HCT116 (cell line): ENCODE measurements around the gene PPP1R16B. TPM values are rescaled to one million over a fixed set of nuclear protein-coding genes. Genes with fewer than 3 reads are reported as not detected.

Experiments
- ATAC-seq: fragments of 200-7000 bp; cut with Tn5 transposase; 2 replicates; pipeline ENCODE4 v1.9.1; 2020; ENCODE audit warnings: mild to moderate bottlenecking, moderate library complexity
- BruUV-seq: library from RNA; stranded (reverse); fragments of 400-500 nt; replicated peaks from 2 replicates; lab custom pipeline; 2021; lab: Mats Ljungman, UMichigan
- CTCF ChIA-PET: fragments of 300-600 bp; sonication (Branson Sonifier 250); formaldehyde crosslinking; loops from one replicate; lab custom pipeline; 2021; ENCODE audit warnings: antibody characterized with exemption; lab: Charles Lee
- POLR2A ChIA-PET: fragments of 300-600, 350-600 bp; sonication (Branson Sonifier 250); formaldehyde crosslinking; loops from one replicate; lab custom pipeline; 2021; ENCODE audit warnings: antibody characterized with exemption; lab: Charles Lee
- RAD21 ChIA-PET, 2 experiments: fragments of 300-600 bp; sonication (Branson Sonifier 250); formaldehyde crosslinking; loops; one replicate each; lab custom pipeline; 2023; ENCODE audit warnings: low total read pairs in 2 of 2; ENCODE audit not compliant: uncharacterized antibody in 2 of 2, unreplicated experiment in 2 of 2, low non-redundant PET in 1 of 2; lab: Charles Lee
- DNase-seq: peaks from one replicate; pipeline ENCODE4 v3.0.0-alpha.2; 2010; ENCODE audit warnings: low read depth, low spot score
- H2AFZ ChIP-seq: fragments of 200-600 bp; shearing (Covaris generic), sonication (generic); 2 replicates; pipeline ENCODE4 v1.6.1; 2017; ENCODE audit warnings: low read depth, mixed run types, mixed read lengths, antibody characterized with exemption, low read length; ENCODE audit not compliant: poor library complexity, severe bottlenecking
- H3K27ac ChIP-seq: 2 replicates; pipeline ENCODE4 v1.5.1; 2012; ENCODE audit warnings: low read depth, low read length
- H3K27me3 ChIP-seq: fragments of 200-600 bp; sonication (generic); 2 replicates; pipeline ENCODE4 v1.6.1; 2016; ENCODE audit warnings: mixed run types, low read length, mixed read lengths; ENCODE audit not compliant: insufficient read depth
- H3K36me3 ChIP-seq, 2 experiments: fragments of 200-500 bp in 1 of 2; fragments of 200-600 bp in 1 of 2; sonication (Bioruptor generic) in 1 of 2; sonication (generic) in 1 of 2; 2 replicates each; pipeline versions ENCODE4 v1.5.1 to v1.6.1; 2014 to 2016; ENCODE audit warnings: low read length in 2 of 2, inconsistent platforms in 1 of 2, mixed read lengths in 1 of 2, mixed run types in 1 of 2; ENCODE audit not compliant: insufficient read depth in 2 of 2, control insufficient read depth in 1 of 2
- H3K4me1 ChIP-seq, 2 experiments: fragments of 200-600 bp in 1 of 2; sonication (generic) in 1 of 2; 2 replicates each; pipeline versions ENCODE4 v1.5.1 to v1.6.1; 2012 to 2017; ENCODE audit warnings: low read length in 2 of 2, inconsistent platforms in 1 of 2, mild to moderate bottlenecking in 1 of 2, mixed read lengths in 1 of 2, mixed run types in 1 of 2, moderate library complexity in 1 of 2; ENCODE audit not compliant: insufficient read depth in 2 of 2, control insufficient read depth in 1 of 2
- H3K4me2 ChIP-seq: fragments of 200-600 bp; sonication (generic); 2 replicates; pipeline ENCODE4 v1.6.1; 2017; ENCODE audit warnings: mixed run types, low read length, mixed read lengths
- H3K4me3 ChIP-seq, 2 experiments: fragments of 200-600 bp in 1 of 2; sonication (generic) in 1 of 2; replicated peaks in 1 of 2; 2 replicates each; pipeline ENCODE4 v1.5.1; 2011 to 2016; ENCODE audit warnings: low read length in 2 of 2, control low read depth in 1 of 2, low read depth in 1 of 2, mild to moderate bottlenecking in 1 of 2, mixed read lengths in 1 of 2, mixed run types in 1 of 2
- H3K79me2 ChIP-seq: fragments of 200-600 bp; sonication (generic); 2 replicates; pipeline ENCODE4 v1.6.1; 2017; ENCODE audit warnings: mild to moderate bottlenecking, mixed run types, low read length, moderate library complexity, mixed read lengths; ENCODE audit not compliant: insufficient read depth
- H3K9ac ChIP-seq: fragments of 200-600 bp; sonication (generic); 2 replicates; pipeline ENCODE4 v1.6.1; 2016; ENCODE audit warnings: low read length, mixed read lengths
- H3K9me2 ChIP-seq: fragments of 200-600 bp; sonication (generic), shearing (Covaris generic); 2 replicates; pipeline ENCODE4 v1.6.1; 2017; ENCODE audit warnings: mixed run types, mild to moderate bottlenecking, moderate library complexity; ENCODE audit not compliant: insufficient read depth
- H3K9me3 ChIP-seq, 2 experiments: fragments of 200-500 bp in 1 of 2; fragments of 200-600 bp in 1 of 2; sonication (Bioruptor generic) in 1 of 2; sonication (generic) in 1 of 2; 2 replicates each; pipeline ENCODE4 v1.6.1; 2014 to 2017; ENCODE audit warnings: low read length in 2 of 2, mixed read lengths in 2 of 2, inconsistent platforms in 1 of 2, low read depth in 1 of 2, mild to moderate bottlenecking in 1 of 2, mixed run types in 1 of 2, moderate library complexity in 1 of 2; ENCODE audit not compliant: control insufficient read depth in 1 of 2, insufficient read depth in 1 of 2
- H4K20me1 ChIP-seq: fragments of 200-600 bp; sonication (generic), shearing (Covaris generic); 2 replicates; pipeline ENCODE4 v1.6.1; 2017; ENCODE audit warnings: mixed run types, mild to moderate bottlenecking, moderate library complexity; ENCODE audit not compliant: insufficient read depth
- CEBPB ChIP-seq: IDR thresholded peaks from 2 replicates; pipeline ENCODE4 v1.6.1; 2012; ENCODE audit warnings: low read depth
- EGR1 ChIP-seq: IDR thresholded peaks from 2 replicates; pipeline ENCODE4 v1.6.1; 2012; ENCODE audit warnings: low read depth
- EZH2 ChIP-seq: fragments of 200-600 bp; sonication (generic); IDR thresholded peaks from 2 replicates; pipeline ENCODE4 v1.6.1; 2017; ENCODE audit warnings: antibody characterized with exemption, mixed run types
- EZH2phosphoT487 ChIP-seq: fragments of 200-600 bp; IDR thresholded peaks from 2 replicates; pipeline ENCODE4 v1.6.1; 2018; ENCODE audit warnings: antibody characterized with exemption, borderline replicate concordance
- POLR2A ChIP-seq: IDR thresholded peaks from 2 replicates; pipeline ENCODE4 v1.7.0; 2011; ENCODE audit warnings: borderline replicate concordance; ENCODE audit not compliant: insufficient read depth, insufficient read length; ENCODE audit errors: extremely low read depth
- POLR2AphosphoS5 ChIP-seq: IDR thresholded peaks from 2 replicates; pipeline ENCODE4 v1.6.1; 2011; ENCODE audit warnings: mild to moderate bottlenecking, low read depth, low read length, moderate library complexity
- YY1 ChIP-seq: IDR thresholded peaks from 2 replicates; pipeline ENCODE4 v1.6.1; 2011; ENCODE audit warnings: low read length, low read depth, moderate library complexity, mild to moderate bottlenecking; ENCODE audit not compliant: insufficient replicate concordance; ENCODE audit errors: extremely low read depth
- ZFX ChIP-seq: fragments of 450-650 bp; IDR thresholded peaks from 2 replicates; pipeline ENCODE4 v1.6.1; 2017
- ZNF274 ChIP-seq: fragments of 200-500 bp; sonication (Bioruptor generic); IDR thresholded peaks from 2 replicates; pipeline ENCODE4 v1.6.1; 2014; ENCODE audit warnings: mild to moderate bottlenecking, low read depth, low read length, inconsistent platforms
- intact Hi-C: fragments of 100-400 bp; cut with micrococcal nuclease; formaldehyde crosslinking; loops from 2 replicates; pipeline ENCODE4 v1.10.0; 2022
- total RNA-seq: library from RNA; stranded (reverse); gene quantifications from one replicate; pipeline ENCODE4 v1.2.1, GENCODE V29; 2021; ENCODE audit not compliant: unreplicated experiment
- TF ChIP-seq, protein P1 (sequence below), 3 experiments: fragments of 200-600 bp in 1 of 3; sonication (generic) in 1 of 3; IDR thresholded peaks in 2 of 3; conservative IDR thresholded peaks in 1 of 3; 2 replicates each; pipeline ENCODE4 v1.5.1; 2012 to 2017; ENCODE audit warnings: low read depth in 2 of 3, low read length in 2 of 3, antibody characterized with exemption in 1 of 3, borderline replicate concordance in 1 of 3, control low read depth in 1 of 3, mild to moderate bottlenecking in 1 of 3, mixed read lengths in 1 of 3, mixed run types in 1 of 3, moderate library complexity in 1 of 3; ENCODE audit not compliant: insufficient read depth in 1 of 3

The PPP1R16B gene
- total RNA-seq, 1 experiment from 2014 or later: 0.52 TPM

DNA sequence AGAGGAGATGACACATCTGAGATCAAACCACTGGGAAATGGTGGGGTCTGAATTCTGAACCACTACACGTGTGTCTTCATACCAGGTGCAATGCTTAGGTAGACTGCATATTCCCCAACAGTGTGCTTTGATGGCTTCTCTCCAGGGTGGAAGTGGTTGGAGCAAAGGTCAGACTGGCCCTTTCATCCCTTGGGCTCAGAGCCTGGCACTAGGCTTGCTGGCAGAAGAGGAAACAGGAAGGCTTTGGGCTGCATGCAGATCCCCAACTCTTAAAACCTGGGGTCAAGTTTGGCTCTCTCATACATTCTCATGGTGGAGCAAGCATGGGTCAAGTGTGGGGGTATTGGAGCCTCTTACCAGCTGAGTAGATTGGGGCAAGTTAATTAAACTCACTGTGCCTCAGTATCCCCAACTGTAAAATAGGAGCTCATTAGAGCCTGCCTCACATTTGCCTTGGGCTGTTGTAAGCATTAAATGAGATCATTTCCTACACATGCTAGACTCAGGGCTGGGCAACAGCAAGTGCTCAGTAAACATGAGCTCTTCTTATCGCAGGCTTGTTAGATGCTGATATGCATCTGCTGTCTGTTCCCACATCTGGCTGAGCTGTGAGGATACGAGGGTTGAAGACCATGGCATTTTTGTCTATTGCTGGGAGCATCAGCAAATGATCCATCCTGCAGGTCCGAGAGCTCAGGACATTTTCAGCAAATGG, 69.1 kb downstream of the PPP1R16B start:
- H3K9me3 ChIP-seq: no peaks in the 10 kb centered on the region
- CTCF ChIA-PET: no interaction called here
- DNase-seq: no peak
- TF ChIP-seq EZH2phosphoT487: no peak
- TF ChIP-seq POLR2A: no peak
- TF ChIP-seq ZFX: no peak
- TF ChIP-seq YY1: no peak
- TF ChIP-seq, protein P1, sequence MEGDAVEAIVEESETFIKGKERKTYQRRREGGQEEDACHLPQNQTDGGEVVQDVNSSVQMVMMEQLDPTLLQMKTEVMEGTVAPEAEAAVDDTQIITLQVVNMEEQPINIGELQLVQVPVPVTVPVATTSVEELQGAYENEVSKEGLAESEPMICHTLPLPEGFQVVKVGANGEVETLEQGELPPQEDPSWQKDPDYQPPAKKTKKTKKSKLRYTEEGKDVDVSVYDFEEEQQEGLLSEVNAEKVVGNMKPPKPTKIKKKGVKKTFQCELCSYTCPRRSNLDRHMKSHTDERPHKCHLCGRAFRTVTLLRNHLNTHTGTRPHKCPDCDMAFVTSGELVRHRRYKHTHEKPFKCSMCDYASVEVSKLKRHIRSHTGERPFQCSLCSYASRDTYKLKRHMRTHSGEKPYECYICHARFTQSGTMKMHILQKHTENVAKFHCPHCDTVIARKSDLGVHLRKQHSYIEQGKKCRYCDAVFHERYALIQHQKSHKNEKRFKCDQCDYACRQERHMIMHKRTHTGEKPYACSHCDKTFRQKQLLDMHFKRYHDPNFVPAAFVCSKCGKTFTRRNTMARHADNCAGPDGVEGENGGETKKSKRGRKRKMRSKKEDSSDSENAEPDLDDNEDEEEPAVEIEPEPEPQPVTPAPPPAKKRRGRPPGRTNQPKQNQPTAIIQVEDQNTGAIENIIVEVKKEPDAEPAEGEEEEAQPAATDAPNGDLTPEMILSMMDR (IDR thresholded peaks at IDR 0.05 in 2 of 3, conservative IDR thresholded peaks at IDR 0.05 in 1 of 3; ENCODE audit: borderline replicate concordance in 1 of 3, insufficient read depth in 1 of 3, low read depth in 2 of 3, low read length in 2 of 3): no peak
- no peak for TF ChIP-seq ZNF274
- no peak for TF ChIP-seq EGR1
- no peak for TF ChIP-seq EZH2
- no peak for TF ChIP-seq POLR2AphosphoS5
- TF ChIP-seq CEBPB: no peak
- TF ChIP-seq, all 23 proteins: peak for 0
- intact Hi-C loops: no loop called here
- no peak overlapping the region for H3K4me2 ChIP-seq
- ATAC-seq: no peak
- no peaks in the 10 kb centered on the region for H3K79me2 ChIP-seq
- no peaks in the 10 kb centered on the region for H3K36me3 ChIP-seq
- no peak overlapping the region for H3K9ac ChIP-seq
- no peak overlapping the region for H3K27ac ChIP-seq
- POLR2A ChIA-PET: no interaction called here
- peaks cover under 1% of the 10 kb centered on the region; the same call in 1 of the 2 replicates for H3K27me3 ChIP-seq
- no peaks in the 10 kb centered on the region for H4K20me1 ChIP-seq
- H3K4me3 ChIP-seq: no peak overlapping the region
- no peaks in the 10 kb centered on the region for H3K9me2 ChIP-seq
- no peak overlapping the region for H2AFZ ChIP-seq
- RAD21 ChIA-PET: no interaction called here
- peaks cover 12 to 16% of the 10 kb centered on the region in 2 experiments for H3K4me1 ChIP-seq
- no TSS peak for BruUV-seq
